Measurements from ENCODE around the gene CDH4. TPM values are rescaled to one million over a fixed set of nuclear protein-coding genes. Genes with fewer than 3 reads are reported as not detected.

Gene CDH4
- total RNA-seq, 1 donor from 2014 or later, result 0.06 TPM

DNA sequence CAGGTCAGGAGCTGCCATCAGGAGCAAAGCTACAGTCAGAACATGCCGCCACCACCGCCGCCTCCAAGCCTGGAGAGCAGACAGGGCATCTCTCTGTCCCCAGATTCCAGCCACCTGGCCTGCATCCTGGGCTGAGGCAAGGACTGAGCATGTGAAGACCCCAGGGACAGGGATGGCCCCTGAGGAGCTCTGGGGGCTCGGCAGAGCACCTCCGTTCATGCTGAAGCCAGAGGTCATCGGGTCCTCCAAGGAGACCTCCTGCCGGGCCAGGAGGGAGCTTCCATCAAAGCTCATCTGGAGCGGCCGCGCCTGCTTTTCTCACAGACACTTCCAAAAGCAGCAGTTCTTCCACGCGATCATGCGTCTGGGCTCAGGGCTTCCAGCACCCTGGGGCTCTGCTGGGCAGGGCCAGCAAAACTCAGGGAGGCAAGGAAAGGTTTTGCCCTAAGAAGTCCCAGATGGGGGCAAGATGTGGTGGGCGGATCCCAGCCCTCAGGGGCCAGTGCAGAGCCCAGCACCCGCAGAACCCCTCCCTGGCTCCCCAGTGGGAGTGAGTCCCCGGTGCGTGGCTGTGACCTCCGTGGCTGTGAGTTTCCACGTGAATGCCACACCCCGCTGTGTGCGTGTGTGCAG is 675.2 kb downstream of the CDH4 start:
- DNase-seq (peak; percentile 32), ATAC-seq (no peak)
- Histone ChIP-seq H3K4me3 (no peak overlapping the region), H3K27ac (no peak overlapping the region), H3K9me3 (no peaks in the 10 kb centered on the region), H3K36me3 (no peaks in the 10 kb centered on the region), H3K27me3 (ENCODE audit: low read depth) (peaks cover 6% of the 10 kb centered on the region), H3K4me1 (no peaks in the 10 kb centered on the region)
- intact Hi-C loops (cut with DNase I), result no loop called here
- TF ChIP-seq, protein P1, sequence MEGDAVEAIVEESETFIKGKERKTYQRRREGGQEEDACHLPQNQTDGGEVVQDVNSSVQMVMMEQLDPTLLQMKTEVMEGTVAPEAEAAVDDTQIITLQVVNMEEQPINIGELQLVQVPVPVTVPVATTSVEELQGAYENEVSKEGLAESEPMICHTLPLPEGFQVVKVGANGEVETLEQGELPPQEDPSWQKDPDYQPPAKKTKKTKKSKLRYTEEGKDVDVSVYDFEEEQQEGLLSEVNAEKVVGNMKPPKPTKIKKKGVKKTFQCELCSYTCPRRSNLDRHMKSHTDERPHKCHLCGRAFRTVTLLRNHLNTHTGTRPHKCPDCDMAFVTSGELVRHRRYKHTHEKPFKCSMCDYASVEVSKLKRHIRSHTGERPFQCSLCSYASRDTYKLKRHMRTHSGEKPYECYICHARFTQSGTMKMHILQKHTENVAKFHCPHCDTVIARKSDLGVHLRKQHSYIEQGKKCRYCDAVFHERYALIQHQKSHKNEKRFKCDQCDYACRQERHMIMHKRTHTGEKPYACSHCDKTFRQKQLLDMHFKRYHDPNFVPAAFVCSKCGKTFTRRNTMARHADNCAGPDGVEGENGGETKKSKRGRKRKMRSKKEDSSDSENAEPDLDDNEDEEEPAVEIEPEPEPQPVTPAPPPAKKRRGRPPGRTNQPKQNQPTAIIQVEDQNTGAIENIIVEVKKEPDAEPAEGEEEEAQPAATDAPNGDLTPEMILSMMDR (IDR thresholded peaks at IDR 0.05), result no peak

DNA sequence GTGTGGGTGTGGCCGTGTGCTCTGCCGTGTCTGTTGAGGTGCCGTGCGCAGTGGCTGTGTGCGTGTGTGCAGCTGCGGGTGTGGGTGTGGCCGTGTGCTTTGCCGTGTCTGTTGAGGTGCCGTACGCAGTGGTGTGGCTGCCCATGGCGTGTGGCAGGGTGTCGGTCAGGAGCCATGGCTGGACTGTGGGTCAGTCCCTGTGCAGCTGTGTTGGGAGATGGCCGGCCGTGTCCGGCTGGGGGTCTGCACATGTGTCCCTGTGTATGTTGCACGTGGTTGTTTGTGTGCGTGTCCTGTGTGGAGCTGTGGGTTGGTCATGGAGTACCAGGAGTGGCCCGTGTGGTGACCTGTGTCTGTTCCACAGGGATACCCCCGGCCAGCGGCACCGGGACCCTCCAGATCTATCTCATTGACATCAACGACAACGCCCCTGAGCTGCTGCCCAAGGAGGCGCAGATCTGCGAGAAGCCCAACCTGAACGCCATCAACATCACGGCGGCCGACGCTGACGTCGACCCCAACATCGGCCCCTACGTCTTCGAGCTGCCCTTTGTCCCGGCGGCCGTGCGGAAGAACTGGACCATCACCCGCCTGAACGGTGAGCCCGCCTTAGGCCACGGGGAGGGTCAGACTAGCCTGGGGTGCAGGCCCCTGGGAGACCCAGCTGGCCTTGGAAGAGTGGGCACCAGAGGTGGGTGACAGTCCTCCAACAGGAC is 675.9 kb downstream of the CDH4 start:
- intact Hi-C loops (cut with DNase I), result no loop called here
- H3K27ac ChIP-seq, result no peak overlapping the region
- DNase-seq (peak; percentile 34), ATAC-seq (no peak)
- no peaks in the 10 kb centered on the region for H3K9me3 ChIP-seq
- H3K36me3 ChIP-seq, result no peaks in the 10 kb centered on the region
- no peaks in the 10 kb centered on the region for H3K4me1 ChIP-seq
- no peak overlapping the region for H3K4me3 ChIP-seq
- peaks cover 6% of the 10 kb centered on the region for H3K27me3 ChIP-seq (ENCODE audit: low read depth)
- TF ChIP-seq, protein P1 (IDR thresholded peaks at IDR 0.05), result no peak

DNA sequence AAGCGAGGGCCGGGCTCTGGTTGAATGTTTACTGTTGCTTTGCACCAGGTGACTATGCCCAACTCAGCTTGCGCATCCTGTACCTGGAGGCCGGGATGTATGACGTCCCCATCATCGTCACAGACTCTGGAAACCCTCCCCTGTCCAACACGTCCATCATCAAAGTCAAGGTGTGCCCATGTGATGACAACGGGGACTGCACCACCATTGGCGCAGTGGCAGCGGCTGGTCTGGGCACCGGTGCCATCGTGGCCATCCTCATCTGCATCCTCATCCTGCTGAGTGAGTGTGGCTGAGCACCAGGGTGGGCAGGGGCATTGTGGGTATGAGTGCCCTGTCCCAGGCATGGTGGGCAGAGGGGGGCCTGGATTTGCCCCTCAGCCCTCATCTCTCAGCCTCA is 677.5 kb downstream of the CDH4 start:
- intact Hi-C loops (cut with DNase I), result no loop called here
- H3K4me1 ChIP-seq, result no peaks in the 10 kb centered on the region
- H3K27me3 ChIP-seq (ENCODE audit: low read depth), result peaks cover 6% of the 10 kb centered on the region
- ATAC-seq (no peak), DNase-seq (peak; percentile 28)
- no peaks in the 10 kb centered on the region for H3K36me3 ChIP-seq
- no peak overlapping the region for H3K4me3 ChIP-seq
- TF ChIP-seq, protein P1 (IDR thresholded peaks at IDR 0.05), result no peak
- no peaks in the 10 kb centered on the region for H3K9me3 ChIP-seq
- no peak overlapping the region for H3K27ac ChIP-seq

DNA sequence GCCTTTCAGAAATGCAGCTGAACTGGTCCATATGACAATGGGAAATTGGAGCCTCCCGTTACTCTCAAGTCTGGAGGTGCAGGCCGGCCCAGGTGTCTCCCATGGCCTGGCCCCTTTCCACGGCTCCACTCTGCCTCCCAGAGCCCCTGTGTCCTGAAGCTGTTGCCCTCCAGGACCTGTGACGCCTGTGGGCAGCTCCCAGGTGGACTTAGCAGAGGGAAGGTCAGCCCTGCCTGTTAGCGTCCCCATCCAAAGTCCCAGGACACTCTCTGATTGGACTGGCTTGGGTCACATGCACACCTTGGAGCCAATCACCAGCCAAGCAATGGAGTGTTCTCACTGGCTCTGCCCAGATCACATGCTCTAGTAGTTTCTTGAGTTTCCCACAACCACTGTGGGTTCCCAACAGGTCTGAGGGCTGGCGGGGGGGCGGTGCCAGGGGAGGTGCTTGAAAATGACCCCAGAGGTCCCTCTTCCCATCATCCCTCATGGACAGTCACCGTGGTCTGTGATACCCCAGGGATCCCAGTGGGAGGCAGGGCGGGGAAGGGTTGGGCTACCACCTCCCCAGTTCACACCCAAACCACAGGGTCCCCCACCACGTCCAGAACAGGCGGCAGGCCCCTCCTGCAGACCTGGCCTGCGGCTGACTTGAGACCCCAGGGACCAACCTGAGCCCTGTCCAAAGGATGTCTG is 678.1 kb downstream of the CDH4 start:
- intact Hi-C loops (cut with DNase I), result no loop called here
- TF ChIP-seq, protein P1 (IDR thresholded peaks at IDR 0.05), result no peak

DNA sequence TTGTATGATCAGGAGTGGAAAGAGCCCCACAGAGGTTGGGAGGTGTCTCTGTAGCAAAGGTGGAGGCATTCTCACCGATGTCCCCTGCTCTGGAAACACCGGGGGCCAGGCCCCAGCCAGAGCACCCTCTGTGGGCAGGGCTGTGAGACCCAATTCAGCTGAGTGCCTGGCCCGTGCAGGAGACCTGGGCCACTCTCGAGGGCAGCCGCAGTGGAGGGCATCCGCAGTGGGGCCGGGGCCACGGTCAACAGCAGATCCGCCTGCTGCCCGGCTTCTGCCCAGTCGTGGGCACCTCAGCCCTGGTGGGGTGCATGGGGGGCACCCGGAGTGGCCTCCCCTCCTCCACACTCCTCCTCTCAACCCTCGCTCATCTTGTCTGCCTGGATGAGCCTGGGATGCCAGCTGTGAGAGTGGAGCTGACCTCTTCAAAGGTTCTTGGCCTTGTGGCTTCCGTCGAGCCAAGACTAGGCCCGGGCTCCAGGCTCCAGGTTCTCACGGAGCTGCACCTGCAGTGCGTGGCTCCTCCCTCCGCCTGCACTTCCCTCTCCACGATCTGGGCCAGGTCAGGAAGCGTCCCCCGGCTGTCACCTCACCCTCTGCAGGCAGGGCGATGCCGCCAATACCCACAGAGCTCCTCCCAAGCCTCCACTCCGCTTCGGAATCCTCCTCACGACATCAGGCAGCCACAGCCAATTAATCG is 678.9 kb downstream of the CDH4 start:
- ATAC-seq, result no peak

More for the DNA sequence above, 678.1 kb downstream of the CDH4 start:
- Histone ChIP-seq H3K27me3 (ENCODE audit: low read depth) (peaks cover under 1% of the 10 kb centered on the region), H3K9me3 (no peaks in the 10 kb centered on the region), H3K4me1 (no peaks in the 10 kb centered on the region), H3K36me3 (no peaks in the 10 kb centered on the region), H3K27ac (no peak overlapping the region), H3K4me3 (no peak overlapping the region)
- ATAC-seq (no peak), DNase-seq (peak; percentile 28)

More for the DNA sequence above, 678.9 kb downstream of the CDH4 start:
- H3K4me3 ChIP-seq, result no peak overlapping the region
- H3K27ac ChIP-seq, result no peak overlapping the region
- TF ChIP-seq, protein P1 (IDR thresholded peaks at IDR 0.05), result no peak
- DNase-seq, result peak; percentile 36
- H3K9me3 ChIP-seq, result no peaks in the 10 kb centered on the region
- no peaks in the 10 kb centered on the region for H3K27me3 ChIP-seq (ENCODE audit: low read depth)
- no peaks in the 10 kb centered on the region for H3K4me1 ChIP-seq
- intact Hi-C loops (cut with DNase I), result no loop called here
- no peaks in the 10 kb centered on the region for H3K36me3 ChIP-seq
